Measurements from ENCODE around the gene ADCY5.

Gene ADCY5

GRCh38 chr3:123405021-123405420 lies 43.9 kb downstream of the ADCY5 start:
- DNase-seq = no peak

- DNase-seq = no peak
These were observed 44.5 kb downstream of the ADCY5 start for GRCh38 chr3:123404391-123404790.

GRCh38 chr3:123401836-123402530 lies 46.9 kb downstream of the ADCY5 start:
- no peak for DNase-seq

- no peak for DNase-seq
These were observed 48.7 kb downstream of the ADCY5 start for GRCh38 chr3:123400169-123400568.

GRCh38 chr3:123399653-123400052 lies 49.2 kb downstream of the ADCY5 start:
- no peak for DNase-seq

- DNase-seq = no peak
These were observed 50.7 kb downstream of the ADCY5 start for GRCh38 chr3:123397921-123398785.

- no peak for DNase-seq
These were observed 51.8 kb downstream of the ADCY5 start for GRCh38 chr3:123397050-123397590.

GRCh38 chr3:123396171-123397049 lies 52.5 kb downstream of the ADCY5 start:
- no peak for DNase-seq

- no peak for DNase-seq
These were observed 53.7 kb downstream of the ADCY5 start for GRCh38 chr3:123395235-123395634.

- DNase-seq = no peak
These were observed 54.4 kb downstream of the ADCY5 start for GRCh38 chr3:123394391-123395020.

- DNase-seq = no peak
These were observed 55.8 kb downstream of the ADCY5 start for GRCh38 chr3:123392871-123393620.

GRCh38 chr3:123392368-123392767 lies 56.5 kb downstream of the ADCY5 start:
- DNase-seq = no peak

GRCh38 chr3:123390865-123391600 lies 57.9 kb downstream of the ADCY5 start:
- no peak for DNase-seq

GRCh38 chr3:123389628-123389918 lies 59.3 kb downstream of the ADCY5 start:
- no peak for DNase-seq

GRCh38 chr3:123388811-123389627 lies 59.9 kb downstream of the ADCY5 start:
- DNase-seq = no peak

- no peak for DNase-seq
These were observed 60.8 kb downstream of the ADCY5 start for GRCh38 chr3:123388042-123388441.

- no peak for DNase-seq
These were observed 61.4 kb downstream of the ADCY5 start for GRCh38 chr3:123387532-123387931.

GRCh38 chr3:123386477-123387040 lies 62.3 kb downstream of the ADCY5 start:
- no peak for DNase-seq

GRCh38 chr3:123385981-123386380 lies 62.9 kb downstream of the ADCY5 start:
- no peak for DNase-seq

GRCh38 chr3:123385499-123385898 lies 63.4 kb downstream of the ADCY5 start:
- no peak for DNase-seq

All from SW 1271 (cell line).